A673 (cell line): Measurements from ENCODE around the gene TTI1. TPM values are rescaled to one million over a fixed set of nuclear protein-coding genes. Genes with fewer than 3 reads are reported as not detected.

Experiments
- BruUV-seq: library from RNA; stranded (reverse); fragments of 400-500 nt; replicated peaks from 2 replicates; lab custom pipeline; 2021; lab: Mats Ljungman, UMichigan
- CTCF ChIA-PET: fragments of 300-600 bp; sonication (Branson Sonifier 250); formaldehyde crosslinking; loops from one replicate; lab custom pipeline; 2022; ENCODE audit warnings: antibody characterized with exemption; lab: Charles Lee
- POLR2A ChIA-PET: fragments of 300-600 bp; sonication (Branson Sonifier 250); formaldehyde crosslinking; loops from one replicate; lab custom pipeline; 2022; ENCODE audit warnings: antibody characterized with exemption; ENCODE audit not compliant: low non-redundant PET; lab: Charles Lee
- DNase-seq: peaks from one replicate; pipeline ENCODE4 v3.0.0-alpha.2; 2015; ENCODE audit warnings: low spot score
- H3K27ac ChIP-seq: fragments of 200-600 bp; sonication (generic); 2 replicates; pipeline ENCODE4 v1.5.1; 2016; ENCODE audit warnings: mixed run types, low read depth, mild to moderate bottlenecking, mixed read lengths, antibody characterized with exemption, low read length; ENCODE audit not compliant: poor library complexity, severe bottlenecking
- H3K27me3 ChIP-seq: fragments of 200-600 bp; sonication (generic); replicated peaks from 2 replicates; pipeline ENCODE4 v1.6.1; 2017; ENCODE audit warnings: mixed run types, low read depth, mild to moderate bottlenecking, mixed read lengths, antibody characterized with exemption, low read length; ENCODE audit not compliant: insufficient read depth, poor library complexity
- H3K36me3 ChIP-seq: fragments of 200-600 bp; sonication (generic); 2 replicates; pipeline ENCODE4 v1.6.1; 2016; ENCODE audit warnings: mixed run types, mild to moderate bottlenecking, mixed read lengths, antibody characterized with exemption, low read length; ENCODE audit not compliant: insufficient read depth, poor library complexity, severe bottlenecking
- H3K4me1 ChIP-seq: fragments of 200-600 bp; sonication (generic); 2 replicates; pipeline ENCODE4 v1.6.1; 2017; ENCODE audit warnings: mixed run types, mild to moderate bottlenecking, mixed read lengths, antibody characterized with exemption, low read length; ENCODE audit not compliant: insufficient read depth, poor library complexity, severe bottlenecking
- H3K4me3 ChIP-seq: fragments of 200-600 bp; sonication (generic); 2 replicates; pipeline ENCODE4 v1.5.1; 2016; ENCODE audit warnings: low read depth, mixed run types, mild to moderate bottlenecking, mixed read lengths, low read length; ENCODE audit not compliant: poor library complexity, severe bottlenecking
- H3K9me3 ChIP-seq: fragments of 200-600 bp; sonication (generic); 2 replicates; pipeline ENCODE4 v1.6.1; 2016; ENCODE audit warnings: mixed run types, low read depth, mild to moderate bottlenecking, mixed read lengths, antibody characterized with exemption, low read length; ENCODE audit not compliant: poor library complexity, severe bottlenecking
- CTCF ChIP-seq: fragments of 300-800, 200-600 bp; sonication (generic); conservative IDR thresholded peaks from 2 replicates; pipeline ENCODE4 v1.5.1; 2017; ENCODE audit warnings: low read depth, mild to moderate bottlenecking, antibody characterized with exemption, low read length, moderate library complexity, mixed read lengths
- EZH2 ChIP-seq: fragments of 200-600 bp; sonication (generic); IDR thresholded peaks from 2 replicates; pipeline ENCODE4 v1.6.1; 2017; ENCODE audit warnings: borderline replicate concordance, low read depth, mild to moderate bottlenecking, mixed read lengths, antibody characterized with exemption, low read length; ENCODE audit not compliant: poor library complexity, severe bottlenecking
- intact Hi-C: fragments of 100-400 bp; cut with micrococcal nuclease; formaldehyde crosslinking; loops from one replicate; pipeline ENCODE4 v1.10.0; 2022; ENCODE audit not compliant: unreplicated experiment
- total RNA-seq: library from RNA; stranded (reverse); gene quantifications from 2 replicates; pipeline ENCODE4 v1.2.3, GENCODE V29; 2021

The TTI1 gene
- total RNA-seq, 1 experiment from 2014 or later: 40.3 TPM

- ChIA-PET POLR2A (no interaction called here), CTCF (no interaction called here)
- DNase-seq: no peak
- BruUV-seq: no TSS peak
- no peak for TF ChIP-seq CTCF
- no peak for TF ChIP-seq EZH2
- Histone ChIP-seq H3K4me3 (no peak overlapping the region), H3K4me1 (peaks cover 12% of the 10 kb centered on the region), H3K27me3 (no peaks in the 10 kb centered on the region), H3K27ac (no peak overlapping the region), H3K9me3 (no peaks in the 10 kb centered on the region), H3K36me3 (no peaks in the 10 kb centered on the region)
- intact Hi-C loops: no loop called here
These were observed 99.2 kb downstream of the TTI1 start for GRCh38 chr20:37933786-37934633.

Other genes starting within 250 kb of the TTI1 start
- 23.3 and 23.5 TPM in 2 replicates for gene VSTM2L, start 130.3 kb downstream of the TTI1 start, total RNA-seq
- gene RPRD1B, start 290 bp upstream of the TTI1 start, total RNA-seq: 36.1 and 38.7 TPM in 2 replicates
- gene TGM2, start 131.8 kb upstream of the TTI1 start, total RNA-seq: 0.43 and 0.85 TPM in 2 replicates
- not detected in 2 replicates for gene KIAA1755, start 227.3 kb upstream of the TTI1 start, total RNA-seq